ENCODE results near the gene NKX2-1. TPM values are rescaled to one million over a fixed set of nuclear protein-coding genes. Genes with fewer than 3 reads are reported as not detected.

Gene NKX2-1
- total and polyA plus RNA-seq, 10 of the 15 experiments (the other 5 are each of a cell fraction or from before 2014, with no cell fraction given), result 0.03 TPM; not detected in 9

DNA sequence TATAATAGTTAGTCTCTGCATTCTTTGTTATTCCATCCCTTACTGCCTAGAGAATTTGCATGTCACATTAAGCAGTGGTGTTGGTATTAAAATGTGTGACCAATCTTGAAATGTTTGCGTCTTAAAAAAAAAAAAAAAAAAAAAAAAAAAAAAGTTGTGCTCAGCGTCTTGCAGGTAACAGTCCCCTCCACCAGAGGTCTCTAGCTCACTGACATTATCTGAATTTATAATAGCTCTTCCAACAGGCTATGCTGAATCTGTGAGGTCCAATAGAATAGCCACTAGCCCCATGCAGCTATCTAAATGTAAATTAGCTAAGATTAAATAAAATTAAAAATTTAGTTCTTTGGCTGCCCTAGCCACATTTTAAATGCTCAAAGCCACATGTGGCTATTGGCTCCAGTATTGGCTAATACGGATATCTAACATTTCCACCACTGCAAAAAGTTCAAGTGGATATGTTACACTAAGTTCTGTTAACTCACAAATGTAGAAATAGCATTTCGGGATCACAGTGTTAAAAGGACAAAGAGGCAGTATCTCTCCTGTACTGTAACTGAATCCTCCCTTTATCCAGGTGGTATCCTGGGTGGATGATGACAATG is 33.7 kb upstream of the NKX2-1 start:
- no peak overlapping the region for H2AFZ ChIP-seq (ENCODE audit: control insufficient read depth, low read depth, low read length)
- ATAC-seq (peak; percentile 73), FAIRE-seq (peak; percentile 78), DNase-seq (ENCODE audit: low read depth, low spot score) (no peak)
- intact Hi-C loops (cut with micrococcal nuclease; ENCODE audit: unreplicated experiment), result loop anchor here (1.0 to 5.0 kb wide), 3 partner anchors 52 to 594 kb away; no protein-coding TSS in a partner anchor
- H3K27ac ChIP-seq (ENCODE audit: control insufficient read depth, insufficient read depth), result no peak overlapping the region
- 19% methylated on average over 4 of the region's 4 CpGs for WGBS (ENCODE audit: insufficient coverage, insufficient replicate concordance, low lambda C conversion rate, missing lambda C conversion rate)
- no peak overlapping the region for H3K4me3 ChIP-seq
- H3K36me3 ChIP-seq (ENCODE audit: control insufficient read depth in 2 of 2, insufficient read depth in 2 of 2, low read length in 1 of 2), result no peaks in the 10 kb centered on the region
- in situ Hi-C loops (cut with MboI), result loop anchor here (10.0 kb wide), 2 partner anchors 601 to 669 kb away; no protein-coding TSS in a partner anchor
- SMC1A ChIA-PET (ENCODE audit: uncharacterized antibody, unreplicated experiment), result interaction anchor here (0.6 to 4.1 kb wide), 21 partner anchors 8 to 678 kb away, joined by 3 to 50 read pairs (median 5); no protein-coding TSS in a partner anchor
- CTCF ChIA-PET, result interaction anchor here (0.6 to 5.1 kb wide), 36 partner anchors 8 to 754 kb away, joined by 3 to 134 read pairs (median 4); no protein-coding TSS in a partner anchor
- no peak overlapping the region for H3K4me2 ChIP-seq (ENCODE audit: control insufficient read depth, insufficient read depth)
- no peaks in the 10 kb centered on the region for H3K4me1 ChIP-seq (ENCODE audit: control insufficient read depth, insufficient read depth, low read length)
- no peak overlapping the region for H3K9ac ChIP-seq (ENCODE audit: control insufficient read depth, insufficient read depth, low read length)
- no peaks in the 10 kb centered on the region for H3K9me3 ChIP-seq (replicated peaks; ENCODE audit: control insufficient read depth, insufficient read depth, low read length)
- RAD21 ChIA-PET (ENCODE audit: unreplicated experiment), result interaction anchor here (0.7 to 4.9 kb wide), 11 partner anchors 50 to 596 kb away, joined by 3 to 62 read pairs (median 3); no protein-coding TSS in a partner anchor
- BruUV-seq (replicated peaks), result no TSS peak
- POLR2A ChIA-PET, result no interaction called here
- TF ChIP-seq, protein P1, sequence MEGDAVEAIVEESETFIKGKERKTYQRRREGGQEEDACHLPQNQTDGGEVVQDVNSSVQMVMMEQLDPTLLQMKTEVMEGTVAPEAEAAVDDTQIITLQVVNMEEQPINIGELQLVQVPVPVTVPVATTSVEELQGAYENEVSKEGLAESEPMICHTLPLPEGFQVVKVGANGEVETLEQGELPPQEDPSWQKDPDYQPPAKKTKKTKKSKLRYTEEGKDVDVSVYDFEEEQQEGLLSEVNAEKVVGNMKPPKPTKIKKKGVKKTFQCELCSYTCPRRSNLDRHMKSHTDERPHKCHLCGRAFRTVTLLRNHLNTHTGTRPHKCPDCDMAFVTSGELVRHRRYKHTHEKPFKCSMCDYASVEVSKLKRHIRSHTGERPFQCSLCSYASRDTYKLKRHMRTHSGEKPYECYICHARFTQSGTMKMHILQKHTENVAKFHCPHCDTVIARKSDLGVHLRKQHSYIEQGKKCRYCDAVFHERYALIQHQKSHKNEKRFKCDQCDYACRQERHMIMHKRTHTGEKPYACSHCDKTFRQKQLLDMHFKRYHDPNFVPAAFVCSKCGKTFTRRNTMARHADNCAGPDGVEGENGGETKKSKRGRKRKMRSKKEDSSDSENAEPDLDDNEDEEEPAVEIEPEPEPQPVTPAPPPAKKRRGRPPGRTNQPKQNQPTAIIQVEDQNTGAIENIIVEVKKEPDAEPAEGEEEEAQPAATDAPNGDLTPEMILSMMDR (IDR thresholded peaks at IDR 0.05 in 2 of 3, conservative IDR thresholded peaks at IDR 0.05 in 1 of 3; ENCODE audit: control insufficient read depth in 2 of 3, extremely low read depth in 1 of 3, insufficient read depth in 1 of 3, low read depth in 3 of 3, low read length in 3 of 3), result peak; percentile 48 to 71 (median 62); a peak in 5 of 6 replicates
- no peak for TF ChIP-seq ZNF274 (IDR thresholded peaks at IDR 0.05; ENCODE audit: insufficient read depth, insufficient read length)
- 0 out of 2 replicates have a peak, but pooled peaks have one; percentile 44 for TF ChIP-seq YY1 (IDR thresholded peaks at IDR 0.05; ENCODE audit: low read depth, low read length)
- TF ChIP-seq HDAC2 (IDR thresholded peaks at IDR 0.05), result no peak
- TF ChIP-seq PAX8 (IDR thresholded peaks at IDR 0.05), result no peak
- no peak for TF ChIP-seq SMAD5 (IDR thresholded peaks at IDR 0.05; ENCODE audit: low read depth)
- no peak for TF ChIP-seq POU2F2 (IDR thresholded peaks at IDR 0.05; ENCODE audit: borderline replicate concordance, low read depth, low read length)
- peak; percentile 84 for TF ChIP-seq SMC3 (IDR thresholded peaks at IDR 0.05; ENCODE audit: borderline replicate concordance, low read length)
- TF ChIP-seq RAD21 (IDR thresholded peaks at IDR 0.05; ENCODE audit: insufficient read depth, low read depth, low read length), result peak; percentile 61
- TF ChIP-seq ZNF384 (IDR thresholded peaks at IDR 0.05; ENCODE audit: borderline replicate concordance, low read depth, low read length), result peak; percentile 99
- H3K79me2 ChIP-seq (ENCODE audit: control insufficient read depth, insufficient read depth, low read length), result no peaks in the 10 kb centered on the region
- no peaks in the 10 kb centered on the region for H3K27me3 ChIP-seq (replicated peaks in 1 of 2; ENCODE audit: control insufficient read depth in 2 of 2, insufficient read depth in 2 of 2, low read length in 1 of 2)
- no peaks in the 10 kb centered on the region for H4K20me1 ChIP-seq (ENCODE audit: control insufficient read depth, insufficient read depth)

All from GM12878 (cell line).